HG02610 (cell line): ENCODE data around the gene ALPI.
"Not testable (repeated sequence)": the region's sequence is repeated elsewhere in the genome, so short reads cannot be mapped to it uniquely, and the experiment has no call there.

Experiments
- ATAC-seq: cut with Tn5 transposase; IDR thresholded peaks from one replicate; pipeline ENCODE4 v1.9.1; 2021; ENCODE audit warnings: mild to moderate bottlenecking, moderate library complexity; ENCODE audit not compliant: unreplicated experiment

Gene ALPI

GRCh38 chr2:232420463-232421188, 35.3 kb upstream of the ALPI start:
- no peak for ATAC-seq

GRCh38 chr2:232421189-232421785, 34.7 kb upstream of the ALPI start:
- no peak for ATAC-seq

GRCh38 chr2:232422051-232422450, 33.9 kb upstream of the ALPI start:
- ATAC-seq: no peak

- ATAC-seq: not testable (repeated sequence)
Measured at GRCh38 chr2:232422996-232423395, 33.0 kb upstream of the ALPI start.

GRCh38 chr2:232423407-232423806, 32.5 kb upstream of the ALPI start:
- not testable (repeated sequence) for ATAC-seq

- no peak for ATAC-seq
Measured at GRCh38 chr2:232431705-232432590, 24.0 kb upstream of the ALPI start.

- no peak for ATAC-seq
Measured at GRCh38 chr2:232432598-232433184, 23.3 kb upstream of the ALPI start.

GRCh38 chr2:232433622-232434021, 22.3 kb upstream of the ALPI start:
- ATAC-seq: not testable (repeated sequence)

GRCh38 chr2:232434091-232434490, 21.9 kb upstream of the ALPI start:
- no peak for ATAC-seq

- ATAC-seq: no peak
Measured at GRCh38 chr2:232434563-232435374, 21.2 kb upstream of the ALPI start.

GRCh38 chr2:232435375-232435648, 20.6 kb upstream of the ALPI start:
- no peak for ATAC-seq

- no peak for ATAC-seq
Measured at GRCh38 chr2:232435805-232436204, 20.1 kb upstream of the ALPI start.

GRCh38 chr2:232436381-232437194, 19.4 kb upstream of the ALPI start:
- ATAC-seq: no peak

GRCh38 chr2:232437195-232437571, 18.8 kb upstream of the ALPI start:
- ATAC-seq: no peak

- no peak for ATAC-seq
Measured at GRCh38 chr2:232438091-232438490, 17.9 kb upstream of the ALPI start.

GRCh38 chr2:232438951-232439757, 16.8 kb upstream of the ALPI start:
- ATAC-seq: no peak

- ATAC-seq: no peak
Measured at GRCh38 chr2:232439758-232440135, 16.2 kb upstream of the ALPI start.

- peak; percentile 68 for ATAC-seq
Measured at GRCh38 chr2:232440220-232441018, 15.5 kb upstream of the ALPI start.
